ENCODE data around the gene TOR1AIP2.

TOR1AIP2 gene

DNA sequence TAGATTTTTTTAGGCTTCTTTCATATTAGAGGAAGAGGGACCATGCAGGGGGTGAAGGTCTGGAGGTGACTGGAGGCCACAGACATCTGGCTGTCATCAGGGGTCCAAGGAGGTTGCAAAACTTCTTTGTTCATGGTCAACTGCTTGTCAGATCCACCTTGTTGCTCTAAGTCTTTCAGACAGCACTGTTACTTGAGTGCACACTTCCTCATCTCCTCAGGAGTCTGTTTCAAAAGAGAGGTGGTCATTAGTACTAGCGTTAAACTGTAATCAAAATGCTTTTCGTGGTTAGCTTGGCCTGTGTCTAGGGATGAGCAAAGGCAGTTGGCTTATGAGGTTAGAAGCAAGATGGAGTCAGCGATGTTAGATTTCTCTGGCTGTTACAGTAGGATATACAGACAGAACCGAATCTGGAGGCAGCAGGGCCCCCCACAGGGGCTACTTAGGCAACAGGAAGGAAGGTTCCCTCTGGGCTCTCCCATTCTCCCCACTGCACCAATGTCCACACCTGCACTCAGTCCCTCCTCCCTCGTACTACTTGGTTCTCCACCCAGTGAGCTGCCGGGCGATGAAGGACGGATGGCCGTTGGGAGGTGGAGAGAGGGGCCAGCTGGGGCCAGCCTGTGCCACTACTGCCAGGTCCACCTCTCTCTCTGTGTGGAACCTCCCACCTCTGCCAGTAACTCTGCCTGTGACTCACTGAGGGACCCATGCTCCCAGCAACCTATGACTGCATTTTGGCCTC is 57.2 kb downstream of the TOR1AIP2 start:
- H3K9ac ChIP-seq (ENCODE audit: low read length), result no peak overlapping the region
- no peaks in the 10 kb centered on the region for H3F3A ChIP-seq (ENCODE audit: insufficient read depth)
- H3K9me2 ChIP-seq (replicated peaks; ENCODE audit: insufficient read depth, low read length), result no peaks in the 10 kb centered on the region
- no peaks in the 10 kb centered on the region for H3K9me3 ChIP-seq (ENCODE audit: insufficient read depth, low read length)
- H3K4me3 ChIP-seq (ENCODE audit: insufficient read depth, low read length, poor library complexity, severe bottlenecking), result no peak overlapping the region
- H3K79me2 ChIP-seq (ENCODE audit: insufficient read depth, low read length), result no peaks in the 10 kb centered on the region
- no peak overlapping the region for H2AFZ ChIP-seq (ENCODE audit: low read depth, low read length, severe bottlenecking)
- H3K27me3 ChIP-seq (ENCODE audit: low read length), result no peaks in the 10 kb centered on the region
- no peak for TF ChIP-seq EZH2phosphoT487 (conservative IDR thresholded peaks at IDR 0.05; ENCODE audit: low read length)
- TF ChIP-seq, protein P1, sequence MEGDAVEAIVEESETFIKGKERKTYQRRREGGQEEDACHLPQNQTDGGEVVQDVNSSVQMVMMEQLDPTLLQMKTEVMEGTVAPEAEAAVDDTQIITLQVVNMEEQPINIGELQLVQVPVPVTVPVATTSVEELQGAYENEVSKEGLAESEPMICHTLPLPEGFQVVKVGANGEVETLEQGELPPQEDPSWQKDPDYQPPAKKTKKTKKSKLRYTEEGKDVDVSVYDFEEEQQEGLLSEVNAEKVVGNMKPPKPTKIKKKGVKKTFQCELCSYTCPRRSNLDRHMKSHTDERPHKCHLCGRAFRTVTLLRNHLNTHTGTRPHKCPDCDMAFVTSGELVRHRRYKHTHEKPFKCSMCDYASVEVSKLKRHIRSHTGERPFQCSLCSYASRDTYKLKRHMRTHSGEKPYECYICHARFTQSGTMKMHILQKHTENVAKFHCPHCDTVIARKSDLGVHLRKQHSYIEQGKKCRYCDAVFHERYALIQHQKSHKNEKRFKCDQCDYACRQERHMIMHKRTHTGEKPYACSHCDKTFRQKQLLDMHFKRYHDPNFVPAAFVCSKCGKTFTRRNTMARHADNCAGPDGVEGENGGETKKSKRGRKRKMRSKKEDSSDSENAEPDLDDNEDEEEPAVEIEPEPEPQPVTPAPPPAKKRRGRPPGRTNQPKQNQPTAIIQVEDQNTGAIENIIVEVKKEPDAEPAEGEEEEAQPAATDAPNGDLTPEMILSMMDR (IDR thresholded peaks at IDR 0.05; ENCODE audit: insufficient read depth, low read length, poor library complexity, severe bottlenecking), result no peak
- H3K27ac ChIP-seq (ENCODE audit: low read depth, low read length), result no peak overlapping the region
- H3K4me2 ChIP-seq (ENCODE audit: low read depth, low read length, poor library complexity, severe bottlenecking), result no peak overlapping the region
- no peaks in the 10 kb centered on the region for H3K36me3 ChIP-seq (ENCODE audit: low read length)
- no peaks in the 10 kb centered on the region for H4K20me1 ChIP-seq (ENCODE audit: low read depth, low read length)

DNA sequence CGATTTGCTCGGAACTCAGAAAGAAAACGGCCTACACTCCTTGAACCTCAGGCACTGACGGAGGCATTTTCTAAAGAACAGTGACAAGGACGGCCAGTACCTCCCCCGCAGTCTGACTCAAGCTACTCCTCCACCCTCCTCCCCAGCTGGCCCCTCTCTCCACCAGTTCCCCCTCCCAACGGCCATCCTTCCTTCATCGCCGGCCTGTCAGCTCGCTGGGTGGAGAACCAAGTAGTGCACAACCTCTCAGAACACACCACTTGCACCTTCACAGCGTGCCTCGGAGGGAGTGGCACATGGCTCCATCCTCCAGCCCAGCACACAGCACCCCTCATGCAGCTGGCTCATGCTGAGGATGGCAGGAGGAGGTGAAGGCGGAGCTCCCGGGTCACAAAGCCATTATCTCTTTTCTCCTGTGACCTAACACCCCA is 58.8 kb downstream of the TOR1AIP2 start:
- Histone ChIP-seq H3K4me2 (ENCODE audit: low read depth, low read length, poor library complexity, severe bottlenecking) (no peak overlapping the region), H2AFZ (ENCODE audit: low read depth, low read length, severe bottlenecking) (no peak overlapping the region)
- no peak for TF ChIP-seq EZH2phosphoT487 (conservative IDR thresholded peaks at IDR 0.05; ENCODE audit: low read length)
- TF ChIP-seq, protein P1 (IDR thresholded peaks at IDR 0.05; ENCODE audit: insufficient read depth, low read length, poor library complexity, severe bottlenecking), result no peak

DNA sequence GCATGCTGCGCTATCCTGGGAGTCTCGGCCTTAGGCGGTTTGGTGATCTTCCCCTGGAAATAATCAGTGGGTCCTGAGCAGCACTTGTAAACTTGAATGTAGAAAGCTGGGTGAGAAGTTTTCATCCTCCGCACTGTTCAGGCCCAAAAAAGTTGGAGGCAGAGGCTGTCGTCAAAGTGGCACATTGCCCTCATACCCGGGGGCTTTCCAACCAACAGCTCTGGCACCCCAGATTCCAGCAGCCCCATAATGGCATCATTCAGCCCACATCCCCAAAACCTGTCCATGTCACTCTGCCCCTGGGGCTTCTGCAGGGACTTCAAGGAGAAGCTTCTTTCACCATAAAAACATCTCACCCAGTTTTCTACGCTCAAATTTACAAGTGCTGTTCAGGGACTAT is 59.3 kb downstream of the TOR1AIP2 start:
- Histone ChIP-seq H3F3A (ENCODE audit: insufficient read depth) (no peaks in the 10 kb centered on the region), H3K27ac (ENCODE audit: low read depth, low read length) (no peak overlapping the region), H3K27me3 (ENCODE audit: low read length) (no peaks in the 10 kb centered on the region), H3K9ac (ENCODE audit: low read length) (no peak overlapping the region), H3K79me2 (ENCODE audit: insufficient read depth, low read length) (no peaks in the 10 kb centered on the region), H2AFZ (ENCODE audit: low read depth, low read length, severe bottlenecking) (no peak overlapping the region), H3K4me2 (ENCODE audit: low read depth, low read length, poor library complexity, severe bottlenecking) (no peak overlapping the region), H3K36me3 (ENCODE audit: low read length) (no peaks in the 10 kb centered on the region), H3K4me3 (ENCODE audit: insufficient read depth, low read length, poor library complexity, severe bottlenecking) (no peak overlapping the region), H3K9me2 (replicated peaks; ENCODE audit: insufficient read depth, low read length) (no peaks in the 10 kb centered on the region), H3K9me3 (ENCODE audit: insufficient read depth, low read length) (no peaks in the 10 kb centered on the region), H4K20me1 (ENCODE audit: low read depth, low read length) (no peaks in the 10 kb centered on the region)
- TF ChIP-seq, protein P1 (IDR thresholded peaks at IDR 0.05; ENCODE audit: insufficient read depth, low read length, poor library complexity, severe bottlenecking), result no peak
- no peak for TF ChIP-seq EZH2phosphoT487 (conservative IDR thresholded peaks at IDR 0.05; ENCODE audit: low read length)

More for the DNA sequence above, 58.8 kb downstream of the TOR1AIP2 start:
- H3K9me2 ChIP-seq (replicated peaks; ENCODE audit: insufficient read depth, low read length), result no peaks in the 10 kb centered on the region
- H3K27ac ChIP-seq (ENCODE audit: low read depth, low read length), result no peak overlapping the region
- no peak overlapping the region for H3K9ac ChIP-seq (ENCODE audit: low read length)
- H3K9me3 ChIP-seq (ENCODE audit: insufficient read depth, low read length), result no peaks in the 10 kb centered on the region
- no peak overlapping the region for H3K4me3 ChIP-seq (ENCODE audit: insufficient read depth, low read length, poor library complexity, severe bottlenecking)
- no peaks in the 10 kb centered on the region for H3K36me3 ChIP-seq (ENCODE audit: low read length)
- H3F3A ChIP-seq (ENCODE audit: insufficient read depth), result no peaks in the 10 kb centered on the region
- H3K27me3 ChIP-seq (ENCODE audit: low read length), result no peaks in the 10 kb centered on the region
- H4K20me1 ChIP-seq (ENCODE audit: low read depth, low read length), result no peaks in the 10 kb centered on the region
- no peaks in the 10 kb centered on the region for H3K79me2 ChIP-seq (ENCODE audit: insufficient read depth, low read length)

Data from SU-DHL-6 (cell line).